HepG2 (cell line): Measurements from ENCODE around the gene CDX1. TPM values are rescaled to one million over a fixed set of nuclear protein-coding genes. Genes with fewer than 3 reads are reported as not detected.

Experiments used
- CEBPG ChIP-seq: IDR thresholded peaks from 2 replicates; pipeline ENCODE4 v1.6.1; 2016
- DPF2 ChIP-seq: sonication (generic); formaldehyde crosslinking; IDR thresholded peaks from 2 replicates; pipeline ENCODE4 v1.4.0; 2020; ENCODE audit warnings: mild to moderate bottlenecking, low read depth, missing genetic modification reagents, borderline replicate concordance
- EZH2 ChIP-seq: conservative IDR thresholded peaks from 2 replicates; pipeline ENCODE4 v1.6.1; 2012; ENCODE audit warnings: mild to moderate bottlenecking, low read depth, low read length, moderate library complexity
- GTF3A ChIP-seq: sonication (generic); formaldehyde crosslinking; conservative IDR thresholded peaks from 2 replicates; pipeline ENCODE4 v1.4.0; 2020; ENCODE audit warnings: mild to moderate bottlenecking, missing genetic modification reagents
- HHEX ChIP-seq: IDR thresholded peaks from 2 replicates; pipeline ENCODE4 v1.6.1; 2016; ENCODE audit warnings: control low read depth
- MAF1 ChIP-seq: sonication (generic); formaldehyde crosslinking; IDR thresholded peaks from 2 replicates; pipeline ENCODE4 v1.5.0; 2020; ENCODE audit warnings: missing genetic modification reagents, borderline replicate concordance
- MAFF ChIP-seq: IDR thresholded peaks from 2 replicates; pipeline ENCODE4 v1.6.1; 2011; ENCODE audit warnings: low read depth, low read length, improper control_type of control experiment
- MBD4 ChIP-seq: IDR thresholded peaks from 2 replicates; pipeline ENCODE4 v1.6.1; 2012; ENCODE audit warnings: low read length, inconsistent platforms, borderline replicate concordance
- RFXANK ChIP-seq: IDR thresholded peaks from 2 replicates; pipeline ENCODE4 v1.6.1; 2016
- SOX13 ChIP-seq, 3 experiments: fragments of 450-650 bp in 1 of 3; sonication (generic) in 1 of 3; formaldehyde crosslinking in 1 of 3; IDR thresholded peaks in 2 of 3; conservative IDR thresholded peaks in 1 of 3; 2 replicates each; pipeline versions ENCODE4 v1.5.0 to v1.6.1; 2016 to 2020; ENCODE audit warnings: antibody characterized with exemption in 1 of 3, mild to moderate bottlenecking in 1 of 3, missing compliant biosample characterization in 1 of 3, missing genetic modification reagents in 1 of 3, moderate library complexity in 1 of 3
- TCF12 ChIP-seq, 2 experiments: fragments of 450-650 bp in 1 of 2; sonication (generic) in 1 of 2; formaldehyde crosslinking in 1 of 2; IDR thresholded peaks; 2 replicates each; pipeline versions ENCODE4 v1.6.1 to v1.8.0; 2017 to 2022; ENCODE audit warnings: antibody characterized with exemption in 1 of 2, mild to moderate bottlenecking in 1 of 2, missing genetic modification reagents in 1 of 2, moderate library complexity in 1 of 2
- ZFY ChIP-seq: sonication (generic); formaldehyde crosslinking; IDR thresholded peaks from 2 replicates; pipeline ENCODE4 v1.4.0; 2020; ENCODE audit warnings: missing genetic modification reagents
- ZNF577 ChIP-seq: sonication (generic); formaldehyde crosslinking; IDR thresholded peaks from 2 replicates; pipeline ENCODE4 v1.4.0; 2020; ENCODE audit warnings: mild to moderate bottlenecking, low read depth, missing genetic modification reagents, borderline replicate concordance
- ZNF629 ChIP-seq: sonication (generic); formaldehyde crosslinking; conservative IDR thresholded peaks from 2 replicates; pipeline ENCODE4 v1.5.0; 2020; ENCODE audit warnings: missing genetic modification reagents
- ZNF768 ChIP-seq: sonication (generic); formaldehyde crosslinking; IDR thresholded peaks from 2 replicates; pipeline ENCODE4 v1.4.0; 2020; ENCODE audit warnings: missing genetic modification reagents
- ZZZ3 ChIP-seq: sonication (generic); formaldehyde crosslinking; IDR thresholded peaks from 2 replicates; pipeline ENCODE4 v1.4.0; 2020; ENCODE audit warnings: missing genetic modification reagents, mild to moderate bottlenecking, borderline replicate concordance
- polyA plus RNA-seq, 8 experiments: library from polyadenylated mRNA; depleted of rRNA in 3 of 8; stranded (reverse) in 7 of 8; unstranded in 1 of 8; fragments of >200 nt; fragmentation: Illumina TruSeq in 4 of 8; extraction: Trizol in 4 of 8; gene quantifications; 2 replicates each; pipeline versions ENCODE4 v1.2.1 to v1.2.3, GENCODE V29; 2011 to 2016; ENCODE audit warnings: low read depth in 4 of 8, missing spikeins in 1 of 8, mixed read lengths in 1 of 8; ENCODE audit not compliant: insufficient read depth in 1 of 8
- total RNA-seq, 5 experiments: library from RNA; depleted of rRNA; stranded (reverse); fragments of >200 nt; fragmentation: Illumina TruSeq; extraction: Trizol; gene quantifications; 2 replicates each; pipeline ENCODE4 v1.2.3, GENCODE V29; 2016; ENCODE audit warnings: low read depth in 1 of 5
- TF ChIP-seq, protein P1 (sequence below): sonication (generic); formaldehyde crosslinking; IDR thresholded peaks from 2 replicates; pipeline ENCODE4 v1.4.0; 2020; ENCODE audit warnings: missing genetic modification reagents
- TF ChIP-seq, protein P2 (sequence below): sonication (generic); formaldehyde crosslinking; IDR thresholded peaks from 2 replicates; pipeline ENCODE4 v1.4.0; 2020; ENCODE audit warnings: missing genetic modification reagents, mild to moderate bottlenecking, borderline replicate concordance
- TF ChIP-seq, protein P3 (sequence below): sonication (generic); formaldehyde crosslinking; IDR thresholded peaks from 2 replicates; pipeline ENCODE4 v1.4.0; 2020; ENCODE audit warnings: missing genetic modification reagents
- TF ChIP-seq, protein P4 (sequence below): sonication (generic); formaldehyde crosslinking; conservative IDR thresholded peaks from 2 replicates; pipeline ENCODE4 v1.8.0; 2022; ENCODE audit warnings: low read depth, missing genetic modification reagents
- TF ChIP-seq, protein P5 (sequence below): sonication (generic); IDR thresholded peaks from 2 replicates; pipeline ENCODE4 v1.6.1; 2016; ENCODE audit warnings: low read depth, borderline replicate concordance
- TF ChIP-seq, protein P6 (sequence below): sonication (generic); formaldehyde crosslinking; IDR thresholded peaks from 2 replicates; pipeline ENCODE4 v1.4.0; 2020; ENCODE audit warnings: low read depth, mild to moderate bottlenecking, missing genetic modification reagents
- TF ChIP-seq, protein P7 (sequence below): sonication (generic); formaldehyde crosslinking; IDR thresholded peaks from 2 replicates; pipeline ENCODE4 v1.4.0; 2020; ENCODE audit warnings: mild to moderate bottlenecking, missing genetic modification reagents

CDX1 gene
- total and polyA plus RNA-seq, 2 of the 13 experiments (the other 11 are each of a cell fraction or from before 2014, with no cell fraction given) = not detected

DNA sequence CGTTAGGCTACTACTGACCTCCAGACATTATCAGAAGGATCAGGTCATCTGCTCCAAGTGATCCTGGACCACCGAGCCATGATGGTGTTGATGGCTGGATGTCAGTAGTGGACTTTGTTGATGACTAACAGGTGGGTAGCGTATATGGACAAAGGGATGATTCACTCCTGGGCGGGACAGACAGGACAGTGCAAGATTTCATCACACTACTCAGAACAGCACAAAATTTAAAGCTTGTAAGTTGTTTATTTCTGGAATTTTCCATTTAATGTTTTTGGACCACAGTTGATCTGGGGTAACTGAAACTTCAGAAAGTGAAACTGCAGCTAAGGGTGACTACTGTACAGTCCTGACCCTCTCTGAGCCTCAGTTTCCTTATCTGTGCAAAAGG lies 23.6 kb upstream of the CDX1 start (continued):
- TF ChIP-seq, protein P1, sequence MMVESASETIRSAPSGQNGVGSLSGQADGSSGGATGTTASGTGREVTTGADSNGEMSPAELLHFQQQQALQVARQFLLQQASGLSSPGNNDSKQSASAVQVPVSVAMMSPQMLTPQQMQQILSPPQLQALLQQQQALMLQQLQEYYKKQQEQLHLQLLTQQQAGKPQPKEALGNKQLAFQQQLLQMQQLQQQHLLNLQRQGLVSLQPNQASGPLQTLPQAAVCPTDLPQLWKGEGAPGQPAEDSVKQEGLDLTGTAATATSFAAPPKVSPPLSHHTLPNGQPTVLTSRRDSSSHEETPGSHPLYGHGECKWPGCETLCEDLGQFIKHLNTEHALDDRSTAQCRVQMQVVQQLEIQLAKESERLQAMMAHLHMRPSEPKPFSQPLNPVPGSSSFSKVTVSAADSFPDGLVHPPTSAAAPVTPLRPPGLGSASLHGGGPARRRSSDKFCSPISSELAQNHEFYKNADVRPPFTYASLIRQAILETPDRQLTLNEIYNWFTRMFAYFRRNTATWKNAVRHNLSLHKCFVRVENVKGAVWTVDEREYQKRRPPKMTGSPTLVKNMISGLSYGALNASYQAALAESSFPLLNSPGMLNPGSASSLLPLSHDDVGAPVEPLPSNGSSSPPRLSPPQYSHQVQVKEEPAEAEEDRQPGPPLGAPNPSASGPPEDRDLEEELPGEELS (CRISPR knock-in tag) = peak; percentile 75
- no peak for TF ChIP-seq HHEX (CRISPR knock-in tag)
- peak; percentile 92 for TF ChIP-seq CEBPG (CRISPR knock-in tag)
- no peak for TF ChIP-seq MAF1 (CRISPR knock-in tag)
- TF ChIP-seq, protein P2, sequence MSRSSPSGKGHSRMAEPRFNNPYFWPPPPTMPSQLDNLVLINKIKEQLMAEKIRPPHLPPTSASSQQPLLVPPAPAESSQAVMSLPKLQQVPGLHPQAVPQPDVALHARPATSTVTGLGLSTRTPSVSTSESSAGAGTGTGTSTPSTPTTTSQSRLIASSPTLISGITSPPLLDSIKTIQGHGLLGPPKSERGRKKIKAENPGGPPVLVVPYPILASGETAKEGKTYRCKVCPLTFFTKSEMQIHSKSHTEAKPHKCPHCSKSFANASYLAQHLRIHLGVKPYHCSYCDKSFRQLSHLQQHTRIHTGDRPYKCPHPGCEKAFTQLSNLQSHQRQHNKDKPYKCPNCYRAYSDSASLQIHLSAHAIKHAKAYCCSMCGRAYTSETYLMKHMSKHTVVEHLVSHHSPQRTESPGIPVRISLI = no peak
- no peak for TF ChIP-seq ZFY
- no peak for TF ChIP-seq MAFF
- no peak; the same call in 1 of the 2 replicates for TF ChIP-seq ZNF629
- TF ChIP-seq TCF12 (IDR thresholded peaks at IDR 0.05) = no peak
- no peak for TF ChIP-seq TCF12 (CRISPR knock-in tag; IDR thresholded peaks at IDR 0.05)
- TF ChIP-seq ZNF768 (CRISPR knock-in tag) = no peak
- TF ChIP-seq RFXANK (CRISPR knock-in tag) = no peak
- TF ChIP-seq GTF3A (CRISPR knock-in tag) = no peak
- TF ChIP-seq MBD4 = no peak
- TF ChIP-seq EZH2 = no peak
- TF ChIP-seq, protein P3, sequence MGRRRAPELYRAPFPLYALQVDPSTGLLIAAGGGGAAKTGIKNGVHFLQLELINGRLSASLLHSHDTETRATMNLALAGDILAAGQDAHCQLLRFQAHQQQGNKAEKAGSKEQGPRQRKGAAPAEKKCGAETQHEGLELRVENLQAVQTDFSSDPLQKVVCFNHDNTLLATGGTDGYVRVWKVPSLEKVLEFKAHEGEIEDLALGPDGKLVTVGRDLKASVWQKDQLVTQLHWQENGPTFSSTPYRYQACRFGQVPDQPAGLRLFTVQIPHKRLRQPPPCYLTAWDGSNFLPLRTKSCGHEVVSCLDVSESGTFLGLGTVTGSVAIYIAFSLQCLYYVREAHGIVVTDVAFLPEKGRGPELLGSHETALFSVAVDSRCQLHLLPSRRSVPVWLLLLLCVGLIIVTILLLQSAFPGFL = no peak
- peak; percentile 75 for TF ChIP-seq SOX13 (IDR thresholded peaks at IDR 0.05)
- peak in 1 of 2 experiments; percentile 95; a peak in 2 of 4 replicates for TF ChIP-seq SOX13 (CRISPR knock-in tag; conservative IDR thresholded peaks at IDR 0.05 in 1 of 2, IDR thresholded peaks at IDR 0.05 in 1 of 2)
- TF ChIP-seq, protein P4, sequence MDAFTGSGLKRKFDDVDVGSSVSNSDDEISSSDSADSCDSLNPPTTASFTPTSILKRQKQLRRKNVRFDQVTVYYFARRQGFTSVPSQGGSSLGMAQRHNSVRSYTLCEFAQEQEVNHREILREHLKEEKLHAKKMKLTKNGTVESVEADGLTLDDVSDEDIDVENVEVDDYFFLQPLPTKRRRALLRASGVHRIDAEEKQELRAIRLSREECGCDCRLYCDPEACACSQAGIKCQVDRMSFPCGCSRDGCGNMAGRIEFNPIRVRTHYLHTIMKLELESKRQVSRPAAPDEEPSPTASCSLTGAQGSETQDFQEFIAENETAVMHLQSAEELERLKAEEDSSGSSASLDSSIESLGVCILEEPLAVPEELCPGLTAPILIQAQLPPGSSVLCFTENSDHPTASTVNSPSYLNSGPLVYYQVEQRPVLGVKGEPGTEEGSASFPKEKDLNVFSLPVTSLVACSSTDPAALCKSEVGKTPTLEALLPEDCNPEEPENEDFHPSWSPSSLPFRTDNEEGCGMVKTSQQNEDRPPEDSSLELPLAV = no peak
- TF ChIP-seq, protein P5, sequence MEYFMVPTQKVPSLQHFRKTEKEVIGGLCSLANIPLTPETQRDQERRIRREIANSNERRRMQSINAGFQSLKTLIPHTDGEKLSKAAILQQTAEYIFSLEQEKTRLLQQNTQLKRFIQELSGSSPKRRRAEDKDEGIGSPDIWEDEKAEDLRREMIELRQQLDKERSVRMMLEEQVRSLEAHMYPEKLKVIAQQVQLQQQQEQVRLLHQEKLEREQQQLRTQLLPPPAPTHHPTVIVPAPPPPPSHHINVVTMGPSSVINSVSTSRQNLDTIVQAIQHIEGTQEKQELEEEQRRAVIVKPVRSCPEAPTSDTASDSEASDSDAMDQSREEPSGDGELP = peak; percentile 82; the same call in 1 of the 2 replicates
- TF ChIP-seq ZNF577 (CRISPR knock-in tag) = no peak
- TF ChIP-seq, protein P6, sequence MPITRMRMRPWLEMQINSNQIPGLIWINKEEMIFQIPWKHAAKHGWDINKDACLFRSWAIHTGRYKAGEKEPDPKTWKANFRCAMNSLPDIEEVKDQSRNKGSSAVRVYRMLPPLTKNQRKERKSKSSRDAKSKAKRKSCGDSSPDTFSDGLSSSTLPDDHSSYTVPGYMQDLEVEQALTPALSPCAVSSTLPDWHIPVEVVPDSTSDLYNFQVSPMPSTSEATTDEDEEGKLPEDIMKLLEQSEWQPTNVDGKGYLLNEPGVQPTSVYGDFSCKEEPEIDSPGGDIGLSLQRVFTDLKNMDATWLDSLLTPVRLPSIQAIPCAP (CRISPR knock-in tag) = no peak
- TF ChIP-seq ZZZ3 (CRISPR knock-in tag) = no peak
- TF ChIP-seq DPF2 (CRISPR knock-in tag) = 0 out of 2 replicates have a peak, but pooled peaks have one; percentile 41
- TF ChIP-seq, protein P7, sequence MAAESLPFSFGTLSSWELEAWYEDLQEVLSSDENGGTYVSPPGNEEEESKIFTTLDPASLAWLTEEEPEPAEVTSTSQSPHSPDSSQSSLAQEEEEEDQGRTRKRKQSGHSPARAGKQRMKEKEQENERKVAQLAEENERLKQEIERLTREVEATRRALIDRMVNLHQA (CRISPR knock-in tag) = no peak
